Measurements from ENCODE around the gene C4orf50.

The C4orf50 gene

GRCh38 chr4:6024313-6024960 lies 6.2 kb upstream of the C4orf50 start:
- Histone ChIP-seq H3K9ac (ENCODE audit: low read depth, low read length) (no peak overlapping the region), H3K36me3 (ENCODE audit: control insufficient read depth, insufficient read depth, low read length) (no peaks in the 10 kb centered on the region), H3K4me1 (ENCODE audit: control insufficient read depth, insufficient read depth, low read length) (no peaks in the 10 kb centered on the region), H3K4me3 (ENCODE audit: low read depth, low read length) (no peak overlapping the region), H3K9me3 (ENCODE audit: control insufficient read depth, insufficient read depth, low read length) (no peaks in the 10 kb centered on the region), H3K27me3 (ENCODE audit: control insufficient read depth, insufficient read depth, low read length) (no peaks in the 10 kb centered on the region)

DNA sequence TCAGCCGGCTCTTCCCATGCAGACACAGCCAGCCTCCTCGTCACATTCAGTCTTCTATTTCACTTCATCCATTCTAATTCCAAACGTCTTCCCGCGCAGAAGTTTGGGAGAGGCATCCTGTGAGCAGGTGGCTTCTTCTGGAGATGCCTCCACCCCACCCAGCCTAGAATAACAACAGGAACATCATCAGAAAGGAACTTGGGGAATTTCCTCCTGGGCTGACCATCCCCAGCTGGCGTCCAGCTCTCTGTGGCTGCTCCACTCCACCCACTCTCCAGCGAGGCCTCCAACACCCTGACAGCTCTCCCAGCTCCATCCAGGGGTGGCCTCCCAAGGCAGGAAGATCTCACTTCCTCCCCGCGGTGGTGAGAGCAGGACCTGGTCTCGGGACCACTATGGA lies 5.5 kb upstream of the C4orf50 start:
- no peaks in the 10 kb centered on the region for H3K27me3 ChIP-seq (ENCODE audit: control insufficient read depth, insufficient read depth, low read length)
- no peak overlapping the region for H3K9ac ChIP-seq (ENCODE audit: low read depth, low read length)
- H3K4me3 ChIP-seq (ENCODE audit: low read depth, low read length): no peak overlapping the region
- H3K4me1 ChIP-seq (ENCODE audit: control insufficient read depth, insufficient read depth, low read length): no peaks in the 10 kb centered on the region
- no peaks in the 10 kb centered on the region for H3K36me3 ChIP-seq (ENCODE audit: control insufficient read depth, insufficient read depth, low read length)
- no peaks in the 10 kb centered on the region for H3K9me3 ChIP-seq (ENCODE audit: control insufficient read depth, insufficient read depth, low read length)

- no peaks in the 10 kb centered on the region for H3K4me1 ChIP-seq (ENCODE audit: control insufficient read depth, insufficient read depth, low read length)
- no peak overlapping the region for H3K9ac ChIP-seq (ENCODE audit: low read depth, low read length)
- H3K4me3 ChIP-seq (ENCODE audit: low read depth, low read length): no peak overlapping the region
- H3K9me3 ChIP-seq (ENCODE audit: control insufficient read depth, insufficient read depth, low read length): no peaks in the 10 kb centered on the region
- H3K27me3 ChIP-seq (ENCODE audit: control insufficient read depth, insufficient read depth, low read length): no peaks in the 10 kb centered on the region
- no peaks in the 10 kb centered on the region for H3K36me3 ChIP-seq (ENCODE audit: control insufficient read depth, insufficient read depth, low read length)
These were observed 4.5 kb upstream of the C4orf50 start for GRCh38 chr4:6022607-6023288.

- Histone ChIP-seq H3K4me1 (ENCODE audit: control insufficient read depth, insufficient read depth, low read length) (no peaks in the 10 kb centered on the region), H3K9me3 (ENCODE audit: control insufficient read depth, insufficient read depth, low read length) (no peaks in the 10 kb centered on the region), H3K4me3 (ENCODE audit: low read depth, low read length) (no peak overlapping the region), H3K27me3 (ENCODE audit: control insufficient read depth, insufficient read depth, low read length) (no peaks in the 10 kb centered on the region), H3K9ac (ENCODE audit: low read depth, low read length) (no peak overlapping the region), H3K36me3 (ENCODE audit: control insufficient read depth, insufficient read depth, low read length) (no peaks in the 10 kb centered on the region)
These were observed 3.8 kb upstream of the C4orf50 start for GRCh38 chr4:6021831-6022606.

- H3K36me3 ChIP-seq (ENCODE audit: control insufficient read depth, insufficient read depth, low read length): no peaks in the 10 kb centered on the region
These were observed 2.4 kb upstream of the C4orf50 start for GRCh38 chr4:6020613-6021012.

GRCh38 chr4:6019316-6020263 lies 1.4 kb upstream of the C4orf50 start:
- no peaks in the 10 kb centered on the region for H3K4me1 ChIP-seq (ENCODE audit: control insufficient read depth, insufficient read depth, low read length)
- H3K9me3 ChIP-seq (ENCODE audit: control insufficient read depth, insufficient read depth, low read length): no peaks in the 10 kb centered on the region
- H3K36me3 ChIP-seq (ENCODE audit: control insufficient read depth, insufficient read depth, low read length): no peaks in the 10 kb centered on the region
- H3K4me3 ChIP-seq (ENCODE audit: low read depth, low read length): no peak overlapping the region
- H3K9ac ChIP-seq (ENCODE audit: low read depth, low read length): no peak overlapping the region
- H3K27me3 ChIP-seq (ENCODE audit: control insufficient read depth, insufficient read depth, low read length): no peaks in the 10 kb centered on the region

More at GRCh38 chr4:6020613-6021012, 2.4 kb upstream of the C4orf50 start:
- Histone ChIP-seq H3K4me3 (ENCODE audit: low read depth, low read length) (no peak overlapping the region), H3K9me3 (ENCODE audit: control insufficient read depth, insufficient read depth, low read length) (no peaks in the 10 kb centered on the region), H3K27me3 (ENCODE audit: control insufficient read depth, insufficient read depth, low read length) (no peaks in the 10 kb centered on the region), H3K4me1 (ENCODE audit: control insufficient read depth, insufficient read depth, low read length) (no peaks in the 10 kb centered on the region), H3K9ac (ENCODE audit: low read depth, low read length) (no peak overlapping the region)

- no peaks in the 10 kb centered on the region for H3K9me3 ChIP-seq (ENCODE audit: control insufficient read depth, insufficient read depth, low read length)
- no peaks in the 10 kb centered on the region for H3K36me3 ChIP-seq (ENCODE audit: control insufficient read depth, insufficient read depth, low read length)
- no peak overlapping the region for H3K4me3 ChIP-seq (ENCODE audit: low read depth, low read length)
- H3K4me1 ChIP-seq (ENCODE audit: control insufficient read depth, insufficient read depth, low read length): no peaks in the 10 kb centered on the region
- H3K9ac ChIP-seq (ENCODE audit: low read depth, low read length): no peak overlapping the region
- H3K27me3 ChIP-seq (ENCODE audit: control insufficient read depth, insufficient read depth, low read length): no peaks in the 10 kb centered on the region
These were observed 431 bp downstream of the C4orf50 start for GRCh38 chr4:6017800-6018199.

GRCh38 chr4:6017030-6017429 lies 1.2 kb downstream of the C4orf50 start:
- no peaks in the 10 kb centered on the region for H3K4me1 ChIP-seq (ENCODE audit: control insufficient read depth, insufficient read depth, low read length)
- no peaks in the 10 kb centered on the region for H3K27me3 ChIP-seq (ENCODE audit: control insufficient read depth, insufficient read depth, low read length)
- H3K4me3 ChIP-seq (ENCODE audit: low read depth, low read length): no peak overlapping the region
- no peaks in the 10 kb centered on the region for H3K36me3 ChIP-seq (ENCODE audit: control insufficient read depth, insufficient read depth, low read length)
- no peaks in the 10 kb centered on the region for H3K9me3 ChIP-seq (ENCODE audit: control insufficient read depth, insufficient read depth, low read length)
- no peak overlapping the region for H3K9ac ChIP-seq (ENCODE audit: low read depth, low read length)

GRCh38 chr4:6013564-6013963 lies 4.7 kb downstream of the C4orf50 start:
- no peak overlapping the region for H3K4me3 ChIP-seq (ENCODE audit: low read depth, low read length)
- H3K4me1 ChIP-seq (ENCODE audit: control insufficient read depth, insufficient read depth, low read length): no peaks in the 10 kb centered on the region
- peaks cover 9% of the 10 kb centered on the region for H3K27me3 ChIP-seq (ENCODE audit: control insufficient read depth, insufficient read depth, low read length)
- no peaks in the 10 kb centered on the region for H3K36me3 ChIP-seq (ENCODE audit: control insufficient read depth, insufficient read depth, low read length)
- H3K9ac ChIP-seq (ENCODE audit: low read depth, low read length): no peak overlapping the region
- no peaks in the 10 kb centered on the region for H3K9me3 ChIP-seq (ENCODE audit: control insufficient read depth, insufficient read depth, low read length)

GRCh38 chr4:6012200-6012599 lies 6.0 kb downstream of the C4orf50 start:
- no peaks in the 10 kb centered on the region for H3K36me3 ChIP-seq (ENCODE audit: control insufficient read depth, insufficient read depth, low read length)
- no peak overlapping the region for H3K9ac ChIP-seq (ENCODE audit: low read depth, low read length)
- H3K9me3 ChIP-seq (ENCODE audit: control insufficient read depth, insufficient read depth, low read length): no peaks in the 10 kb centered on the region
- peaks cover 15% of the 10 kb centered on the region for H3K27me3 ChIP-seq (ENCODE audit: control insufficient read depth, insufficient read depth, low read length)
- H3K4me1 ChIP-seq (ENCODE audit: control insufficient read depth, insufficient read depth, low read length): no peaks in the 10 kb centered on the region
- H3K4me3 ChIP-seq (ENCODE audit: low read depth, low read length): no peak overlapping the region

- no peaks in the 10 kb centered on the region for H3K36me3 ChIP-seq (ENCODE audit: control insufficient read depth, insufficient read depth, low read length)
- H3K9ac ChIP-seq (ENCODE audit: low read depth, low read length): no peak overlapping the region
- H3K4me3 ChIP-seq (ENCODE audit: low read depth, low read length): no peak overlapping the region
- no peaks in the 10 kb centered on the region for H3K4me1 ChIP-seq (ENCODE audit: control insufficient read depth, insufficient read depth, low read length)
- H3K9me3 ChIP-seq (ENCODE audit: control insufficient read depth, insufficient read depth, low read length): no peaks in the 10 kb centered on the region
- H3K27me3 ChIP-seq (ENCODE audit: control insufficient read depth, insufficient read depth, low read length): peaks cover 20% of the 10 kb centered on the region
These were observed 6.5 kb downstream of the C4orf50 start for GRCh38 chr4:6011686-6012085.
